K562 (cell line): ENCODE data around the gene C11orf54. TPM values are rescaled to one million over a fixed set of nuclear protein-coding genes. Genes with fewer than 3 reads are reported as not detected.

Experiments used
- CHAMP1 ChIP-seq: fragments of 450-650 bp; IDR thresholded peaks from 2 replicates; pipeline ENCODE4 v1.6.1; 2016; ENCODE audit warnings: mild to moderate bottlenecking
- CREBBP ChIP-seq: IDR thresholded peaks from one replicate; pipeline ENCODE4 v1.6.1; 2012; ENCODE audit warnings: low read depth, mild to moderate bottlenecking, control low read depth, inconsistent platforms, low read length
- GTF2F1 ChIP-seq: IDR thresholded peaks from 2 replicates; pipeline ENCODE4 v1.6.1; 2011; ENCODE audit warnings: low read depth, low read length, improper control_type of control experiment
- POLR2G ChIP-seq: fragments of 200-400 bp; formaldehyde crosslinking; IDR thresholded peaks from 2 replicates; pipeline ENCODE4 v1.6.1; 2017; ENCODE audit warnings: low read depth, mild to moderate bottlenecking, antibody characterized with exemption, low read length, moderate library complexity
- RCOR1 ChIP-seq, 2 experiments: IDR thresholded peaks; 2 replicates each; pipeline ENCODE4 v1.6.1; 2012; ENCODE audit warnings: low read depth in 2 of 2, low read length in 2 of 2, borderline replicate concordance in 1 of 2, improper control_type of control experiment in 1 of 2
- RFX7 ChIP-seq: fragments of 250-450 bp; sonication (Bioruptor Pico); IDR thresholded peaks from 2 replicates; pipeline ENCODE4 v1.5.1; 2021; ENCODE audit warnings: mild to moderate bottlenecking
- SMAD4 ChIP-seq: fragments of 250-450 bp; sonication (Bioruptor Pico); conservative IDR thresholded peaks from 2 replicates; pipeline ENCODE4 v1.8.0; 2021; ENCODE audit warnings: inconsistent platforms, mild to moderate bottlenecking, moderate library complexity
- STAT6 ChIP-seq: sonication (generic); formaldehyde crosslinking; IDR thresholded peaks from 2 replicates; pipeline ENCODE4 v1.8.1; 2023; ENCODE audit warnings: mild to moderate bottlenecking, missing genetic modification reagents
- ZNF133 ChIP-seq: fragments of 250-450 bp; sonication (Bioruptor Pico); IDR thresholded peaks from 2 replicates; pipeline ENCODE4 v1.4.0; 2020; ENCODE audit warnings: mild to moderate bottlenecking
- polyA plus RNA-seq, 8 experiments: library from polyadenylated mRNA; depleted of rRNA in 4 of 8; stranded (reverse) in 5 of 8; unstranded in 3 of 8; fragments of >200 nt; fragmentation: Nextera tagmentation in 2 of 8; fragmentation: Illumina TruSeq in 1 of 8; extraction: Ambion mirVana in 2 of 8; extraction: Trizol in 1 of 8; gene quantifications; 2 replicates each; pipeline versions ENCODE4 v1.2.1 to v1.2.3, GENCODE V29; 2011 to 2014; ENCODE audit warnings: inconsistent platforms in 1 of 8, missing spikeins in 1 of 8
- total RNA-seq, 7 experiments: library from RNA; depleted of rRNA in 6 of 7; stranded (reverse); fragments of >200 nt in 6 of 7; fragmentation: Illumina TruSeq in 2 of 7; extraction: Trizol in 2 of 7; gene quantifications; 2 replicates each; pipeline versions ENCODE4 v1.2.1 to v1.2.3, GENCODE V29; 2011 to 2021; ENCODE audit warnings: low replicate concordance in 1 of 7

The C11orf54 gene
- total and polyA plus RNA-seq, 9 of the 15 experiments (the other 6 are each of a cell fraction or from before 2014, with no cell fraction given): 13.4 to 33.0 (median 23.1) TPM

- TF ChIP-seq GTF2F1 (no peak), POLR2G (no peak), CREBBP (no peak), SMAD4 (CRISPR knock-in tag) (no peak), CHAMP1 (no peak), RCOR1 (IDR thresholded peaks at IDR 0.05; ENCODE audit: borderline replicate concordance in 1 of 2, low read depth in 2 of 2, low read length in 2 of 2) (no peak), STAT6 (CRISPR knock-in tag) (no peak), ZNF133 (CRISPR knock-in tag) (no peak), RFX7 (no peak)
Observed at GRCh38 chr11:93746101-93746500, 4.6 kb downstream of the C11orf54 start (continued).
